HepG2 (cell line): ENCODE results near the gene OR6S1. TPM values are rescaled to one million over a fixed set of nuclear protein-coding genes. Genes with fewer than 3 reads are reported as not detected.

Source experiments
- ATF1 ChIP-seq: IDR thresholded peaks from 2 replicates; pipeline ENCODE4 v1.6.1; 2016; ENCODE audit warnings: mild to moderate bottlenecking, control low read depth
- CAMTA2 ChIP-seq: sonication (generic); formaldehyde crosslinking; IDR thresholded peaks from 2 replicates; pipeline ENCODE4 v1.4.0; 2020; ENCODE audit warnings: mild to moderate bottlenecking, missing genetic modification reagents, borderline replicate concordance
- EZH2 ChIP-seq: conservative IDR thresholded peaks from 2 replicates; pipeline ENCODE4 v1.6.1; 2012; ENCODE audit warnings: mild to moderate bottlenecking, low read depth, low read length, moderate library complexity
- GLMP ChIP-seq: sonication (generic); formaldehyde crosslinking; IDR thresholded peaks from 2 replicates; pipeline ENCODE4 v1.9.0; 2021; ENCODE audit warnings: missing genetic modification reagents, mild to moderate bottlenecking, borderline replicate concordance
- GPN1 ChIP-seq: sonication (generic); formaldehyde crosslinking; IDR thresholded peaks from 2 replicates; pipeline ENCODE4 v1.5.1; 2020; ENCODE audit warnings: missing genetic modification reagents, borderline replicate concordance
- GTF3A ChIP-seq: sonication (generic); formaldehyde crosslinking; conservative IDR thresholded peaks from 2 replicates; pipeline ENCODE4 v1.4.0; 2020; ENCODE audit warnings: mild to moderate bottlenecking, missing genetic modification reagents
- HMG20B ChIP-seq: conservative IDR thresholded peaks from 2 replicates; pipeline ENCODE4 v1.6.1; 2016; ENCODE audit warnings: missing genetic modification reagents, missing compliant biosample characterization
- IKZF5 ChIP-seq: IDR thresholded peaks from 2 replicates; pipeline ENCODE4 v1.6.1; 2018; ENCODE audit warnings: missing genetic modification reagents, mild to moderate bottlenecking, missing compliant biosample characterization
- KDM1A ChIP-seq: IDR thresholded peaks from 2 replicates; pipeline ENCODE4 v1.6.1; 2016; ENCODE audit warnings: missing compliant biosample characterization
- MAFG ChIP-seq: sonication (generic); formaldehyde crosslinking; IDR thresholded peaks from 2 replicates; pipeline ENCODE4 v1.5.1; 2020; ENCODE audit warnings: mild to moderate bottlenecking, missing genetic modification reagents
- NCOA5 ChIP-seq: sonication (generic); formaldehyde crosslinking; IDR thresholded peaks from 2 replicates; pipeline ENCODE4 v1.4.0; 2020; ENCODE audit warnings: missing genetic modification reagents
- NCOR1 ChIP-seq: fragments of 200-600 bp; sonication (generic); IDR thresholded peaks from 2 replicates; pipeline ENCODE4 v1.7.0; 2017; ENCODE audit warnings: antibody characterized with exemption, low read length, borderline replicate concordance
- NFRKB ChIP-seq: fragments of 450-650 bp; IDR thresholded peaks from 2 replicates; pipeline ENCODE4 v1.6.1; 2017
- NKX3-1 ChIP-seq: sonication (generic); formaldehyde crosslinking; IDR thresholded peaks from 2 replicates; pipeline ENCODE4 v1.5.0; 2020; ENCODE audit warnings: missing genetic modification reagents
- PAWR ChIP-seq: sonication (generic); formaldehyde crosslinking; IDR thresholded peaks from 2 replicates; pipeline ENCODE4 v1.4.0; 2020; ENCODE audit warnings: missing genetic modification reagents, mild to moderate bottlenecking, borderline replicate concordance
- RBFOX2 ChIP-seq: fragments of 200-400 bp; formaldehyde crosslinking; IDR thresholded peaks from 2 replicates; pipeline ENCODE4 v1.6.1; 2017; ENCODE audit warnings: low read depth, mild to moderate bottlenecking, low read length
- SMYD3 ChIP-seq: sonication (generic); formaldehyde crosslinking; IDR thresholded peaks from 2 replicates; pipeline ENCODE4 v1.8.1; 2023; ENCODE audit warnings: mild to moderate bottlenecking, missing genetic modification reagents
- ZBTB26 ChIP-seq: IDR thresholded peaks from 2 replicates; pipeline ENCODE4 v1.6.1; 2016; ENCODE audit warnings: missing compliant biosample characterization, missing genetic modification reagents, borderline replicate concordance
- ZFP1 ChIP-seq: IDR thresholded peaks from 2 replicates; pipeline ENCODE4 v1.6.1; 2016
- ZNF20 ChIP-seq: sonication (generic); formaldehyde crosslinking; IDR thresholded peaks from 2 replicates; pipeline ENCODE4 v1.4.0; 2020; ENCODE audit warnings: mild to moderate bottlenecking, moderate library complexity, missing genetic modification reagents
- ZNF34 ChIP-seq: sonication (generic); formaldehyde crosslinking; IDR thresholded peaks from 2 replicates; pipeline ENCODE4 v1.4.0; 2020; ENCODE audit warnings: mild to moderate bottlenecking, missing genetic modification reagents, borderline replicate concordance
- ZNF513 ChIP-seq: sonication (generic); formaldehyde crosslinking; conservative IDR thresholded peaks from 2 replicates; pipeline ENCODE4 v1.5.0; 2020; ENCODE audit warnings: missing genetic modification reagents
- ZNF619 ChIP-seq: sonication (generic); formaldehyde crosslinking; IDR thresholded peaks from 2 replicates; pipeline ENCODE4 v1.4.0; 2020; ENCODE audit warnings: mild to moderate bottlenecking, missing genetic modification reagents
- ZNF775 ChIP-seq: sonication (generic); formaldehyde crosslinking; IDR thresholded peaks from 2 replicates; pipeline ENCODE4 v1.4.0; 2020; ENCODE audit warnings: missing genetic modification reagents, mild to moderate bottlenecking, moderate library complexity, borderline replicate concordance
- ZNF781 ChIP-seq: sonication (generic); formaldehyde crosslinking; IDR thresholded peaks from 2 replicates; pipeline ENCODE4 v1.5.1; 2020; ENCODE audit warnings: borderline replicate concordance, mild to moderate bottlenecking, missing genetic modification reagents; ENCODE audit errors: not compliant biosample characterization
- ZNF83 ChIP-seq: sonication (generic); formaldehyde crosslinking; IDR thresholded peaks from 2 replicates; pipeline ENCODE4 v1.4.0; 2020; ENCODE audit warnings: missing genetic modification reagents, mild to moderate bottlenecking, borderline replicate concordance
- ZNF850 ChIP-seq: sonication (generic); formaldehyde crosslinking; conservative IDR thresholded peaks from 2 replicates; pipeline ENCODE4 v1.9.0; 2021; ENCODE audit warnings: mild to moderate bottlenecking, missing genetic modification reagents
- polyA plus RNA-seq, 8 experiments: library from polyadenylated mRNA; depleted of rRNA in 3 of 8; stranded (reverse) in 7 of 8; unstranded in 1 of 8; fragments of >200 nt; fragmentation: Illumina TruSeq in 4 of 8; extraction: Trizol in 4 of 8; gene quantifications; 2 replicates each; pipeline versions ENCODE4 v1.2.1 to v1.2.3, GENCODE V29; 2011 to 2016; ENCODE audit warnings: low read depth in 4 of 8, missing spikeins in 1 of 8, mixed read lengths in 1 of 8; ENCODE audit not compliant: insufficient read depth in 1 of 8
- total RNA-seq, 5 experiments: library from RNA; depleted of rRNA; stranded (reverse); fragments of >200 nt; fragmentation: Illumina TruSeq; extraction: Trizol; gene quantifications; 2 replicates each; pipeline ENCODE4 v1.2.3, GENCODE V29; 2016; ENCODE audit warnings: low read depth in 1 of 5

Gene OR6S1
- total and polyA plus RNA-seq, 2 of the 13 experiments (the other 11 are each of a cell fraction or from before 2014, with no cell fraction given) = 0.09 TPM; not detected in 1

- TF ChIP-seq SMYD3 (CRISPR knock-in tag) (0 out of 2 replicates have a peak, but pooled peaks have one; percentile 14), NFRKB (no peak), RBFOX2 (peak; percentile 96), EZH2 (no peak), CAMTA2 (no peak; the same call in 1 of the 2 replicates), ZNF781 (CRISPR knock-in tag) (peak; percentile 14), GTF3A (CRISPR knock-in tag) (no peak), ZNF83 (CRISPR knock-in tag) (no peak), GLMP (CRISPR knock-in tag) (no peak), KDM1A (CRISPR knock-in tag) (peak; percentile 10; the same call in 1 of the 2 replicates), ZFP1 (no peak), ZNF513 (CRISPR knock-in tag) (no peak), ZNF775 (CRISPR knock-in tag) (no peak), IKZF5 (CRISPR knock-in tag) (no peak), NCOR1 (no peak; the same call in 1 of the 2 replicates), GPN1 (no peak), ZNF34 (CRISPR knock-in tag) (no peak), ZNF850 (no peak), NCOA5 (0 out of 2 replicates have a peak, but pooled peaks have one; percentile 52), NKX3-1 (CRISPR knock-in tag) (peak; percentile 54; the same call in 1 of the 2 replicates), HMG20B (CRISPR knock-in tag) (no peak), ZBTB26 (CRISPR knock-in tag) (peak; percentile 38; the same call in 1 of the 2 replicates), PAWR (CRISPR knock-in tag) (no peak), ZNF20 (CRISPR knock-in tag) (no peak), ZNF619 (CRISPR knock-in tag) (no peak), ATF1 (CRISPR knock-in tag) (peak; percentile 79), MAFG (CRISPR knock-in tag) (no peak)
Observed at GRCh38 chr14:20682435-20683124, 41.1 kb upstream of the OR6S1 start (continued).
